Measurements from ENCODE around the gene PPIL1. TPM values are rescaled to one million over a fixed set of nuclear protein-coding genes. Genes with fewer than 3 reads are reported as not detected.

The PPIL1 gene
- total RNA-seq, 1 donor from 2014 or later = 33.4 TPM

GRCh38 chr6:36830577-36830976 is 44.0 kb downstream of the PPIL1 start:
- H3K4me3 Mint-ChIP-seq (ENCODE audit: unreplicated experiment) = no peak overlapping the region
- H3K9me3 Mint-ChIP-seq (ENCODE audit: unreplicated experiment) = no peaks in the 10 kb centered on the region
- peaks cover 6% of the 10 kb centered on the region for H3K27me3 Mint-ChIP-seq (ENCODE audit: unreplicated experiment)
- TF ChIP-seq, protein P1, sequence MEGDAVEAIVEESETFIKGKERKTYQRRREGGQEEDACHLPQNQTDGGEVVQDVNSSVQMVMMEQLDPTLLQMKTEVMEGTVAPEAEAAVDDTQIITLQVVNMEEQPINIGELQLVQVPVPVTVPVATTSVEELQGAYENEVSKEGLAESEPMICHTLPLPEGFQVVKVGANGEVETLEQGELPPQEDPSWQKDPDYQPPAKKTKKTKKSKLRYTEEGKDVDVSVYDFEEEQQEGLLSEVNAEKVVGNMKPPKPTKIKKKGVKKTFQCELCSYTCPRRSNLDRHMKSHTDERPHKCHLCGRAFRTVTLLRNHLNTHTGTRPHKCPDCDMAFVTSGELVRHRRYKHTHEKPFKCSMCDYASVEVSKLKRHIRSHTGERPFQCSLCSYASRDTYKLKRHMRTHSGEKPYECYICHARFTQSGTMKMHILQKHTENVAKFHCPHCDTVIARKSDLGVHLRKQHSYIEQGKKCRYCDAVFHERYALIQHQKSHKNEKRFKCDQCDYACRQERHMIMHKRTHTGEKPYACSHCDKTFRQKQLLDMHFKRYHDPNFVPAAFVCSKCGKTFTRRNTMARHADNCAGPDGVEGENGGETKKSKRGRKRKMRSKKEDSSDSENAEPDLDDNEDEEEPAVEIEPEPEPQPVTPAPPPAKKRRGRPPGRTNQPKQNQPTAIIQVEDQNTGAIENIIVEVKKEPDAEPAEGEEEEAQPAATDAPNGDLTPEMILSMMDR (IDR thresholded peaks at IDR 0.05; ENCODE audit: unreplicated experiment) = no peak
- H3K36me3 Mint-ChIP-seq (ENCODE audit: low read depth, unreplicated experiment) = peaks cover 17% of the 10 kb centered on the region
- no peak overlapping the region for H3K27ac Mint-ChIP-seq (ENCODE audit: unreplicated experiment)
- H3K4me1 Mint-ChIP-seq (ENCODE audit: unreplicated experiment) = peaks cover 55% of the 10 kb centered on the region
- DNase-seq (ENCODE audit: low spot score) = no peak

DNA sequence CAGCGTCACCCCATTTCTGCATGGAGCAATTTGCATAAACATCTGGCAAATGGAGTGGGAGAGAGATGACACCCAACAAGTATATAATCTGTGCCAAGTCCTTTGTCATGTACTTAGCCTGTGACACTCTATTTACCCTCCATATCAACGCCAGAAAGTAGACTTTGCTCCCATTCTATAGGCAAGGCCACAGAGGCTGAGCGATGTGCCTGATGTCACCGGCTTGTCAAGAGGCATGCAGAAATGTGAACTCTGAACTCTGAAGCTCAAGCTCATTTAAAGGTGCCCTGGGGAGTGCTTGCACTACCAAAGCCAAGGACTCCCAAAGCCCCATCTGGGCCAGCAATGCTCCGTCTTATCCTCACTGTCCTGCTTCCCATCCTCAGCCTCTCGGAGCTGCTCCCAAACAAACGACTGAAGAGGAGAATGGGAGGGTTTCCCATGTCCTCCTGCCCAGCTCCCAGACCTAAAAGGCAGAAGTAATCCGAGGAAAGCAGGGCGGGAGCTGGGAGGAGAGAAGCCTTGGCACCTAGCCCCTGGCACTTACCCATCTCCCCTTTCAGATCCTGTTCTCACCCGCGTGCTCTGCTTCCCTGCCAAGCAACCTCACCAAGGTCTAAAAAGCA is 44.6 kb downstream of the PPIL1 start:
- H3K36me3 Mint-ChIP-seq (ENCODE audit: low read depth, unreplicated experiment) = peaks cover 19% of the 10 kb centered on the region
- TF ChIP-seq, protein P1 (IDR thresholded peaks at IDR 0.05; ENCODE audit: unreplicated experiment) = no peak
- peaks cover 58% of the 10 kb centered on the region for H3K4me1 Mint-ChIP-seq (ENCODE audit: unreplicated experiment)
- H3K27me3 Mint-ChIP-seq (ENCODE audit: unreplicated experiment) = peaks cover 8% of the 10 kb centered on the region
- DNase-seq (ENCODE audit: low spot score) = no peak
- H3K9me3 Mint-ChIP-seq (ENCODE audit: unreplicated experiment) = no peaks in the 10 kb centered on the region
- no peak overlapping the region for H3K27ac Mint-ChIP-seq (ENCODE audit: unreplicated experiment)
- H3K4me3 Mint-ChIP-seq (ENCODE audit: unreplicated experiment) = no peak overlapping the region

- Mint-ChIP-seq H3K4me1 (ENCODE audit: unreplicated experiment) (peaks cover 71% of the 10 kb centered on the region), H3K4me3 (ENCODE audit: unreplicated experiment) (peak overlapping the region; percentile 48), H3K27me3 (ENCODE audit: unreplicated experiment) (peaks cover 14% of the 10 kb centered on the region), H3K27ac (ENCODE audit: unreplicated experiment) (peak overlapping the region; percentile 99), H3K9me3 (ENCODE audit: unreplicated experiment) (no peaks in the 10 kb centered on the region), H3K36me3 (ENCODE audit: low read depth, unreplicated experiment) (peaks cover 22% of the 10 kb centered on the region)
- TF ChIP-seq, protein P1 (IDR thresholded peaks at IDR 0.05; ENCODE audit: unreplicated experiment) = no peak
- peak; percentile 58 for DNase-seq (ENCODE audit: low spot score)
Measured at GRCh38 chr6:36827261-36828079, 47.1 kb downstream of the PPIL1 start.

DNA sequence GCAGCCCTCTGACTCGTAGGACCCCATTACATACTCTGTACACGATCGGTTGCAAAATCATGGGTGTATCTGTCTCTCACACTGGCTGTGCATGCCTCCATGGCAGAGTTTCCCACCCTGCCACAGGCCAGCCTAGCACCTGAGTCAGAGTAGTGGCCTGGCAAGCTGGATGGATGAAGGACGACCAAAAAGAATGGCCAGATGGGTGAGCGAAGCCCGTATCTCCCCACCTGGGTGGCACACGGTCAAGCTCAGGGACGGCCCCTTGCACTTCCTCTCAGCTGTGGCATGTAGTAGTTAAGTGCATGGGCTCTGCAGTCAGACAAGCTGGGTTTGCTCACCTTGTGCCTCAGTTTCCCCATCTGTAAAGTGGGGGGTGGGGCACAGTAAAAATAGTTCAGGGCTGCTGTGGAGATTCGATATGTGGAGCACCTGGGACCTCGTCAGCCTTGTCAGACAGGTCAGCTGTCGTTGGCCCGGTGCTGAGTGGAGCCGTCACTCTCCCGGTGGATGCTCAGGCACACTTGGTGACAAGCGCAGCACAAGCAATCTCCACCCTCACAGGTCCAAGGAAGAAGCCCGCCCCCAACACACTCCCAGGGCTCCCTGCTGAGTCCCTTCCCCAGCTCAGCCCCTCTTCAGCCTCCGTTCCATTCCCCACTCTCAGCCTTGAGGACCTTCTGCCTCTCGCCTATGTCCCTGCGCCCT is 47.9 kb downstream of the PPIL1 start:
- peak overlapping the region; percentile 80 for H3K4me3 Mint-ChIP-seq (ENCODE audit: unreplicated experiment)
- peak overlapping the region; percentile 99 for H3K27ac Mint-ChIP-seq (ENCODE audit: unreplicated experiment)
- H3K36me3 Mint-ChIP-seq (ENCODE audit: low read depth, unreplicated experiment) = peaks cover 29% of the 10 kb centered on the region
- DNase-seq (ENCODE audit: low spot score) = no peak
- no peaks in the 10 kb centered on the region for H3K9me3 Mint-ChIP-seq (ENCODE audit: unreplicated experiment)
- H3K27me3 Mint-ChIP-seq (ENCODE audit: unreplicated experiment) = peaks cover 17% of the 10 kb centered on the region
- TF ChIP-seq, protein P1 (IDR thresholded peaks at IDR 0.05; ENCODE audit: unreplicated experiment) = no peak
- H3K4me1 Mint-ChIP-seq (ENCODE audit: unreplicated experiment) = peaks cover 79% of the 10 kb centered on the region

Data from endothelial cell (in vitro differentiated cells).